ENCODE results near the gene STOML1. TPM values are rescaled to one million over a fixed set of nuclear protein-coding genes. Genes with fewer than 3 reads are reported as not detected.
A peak's percentile ranks its signal among the peaks of the same experiment; 100 is the strongest.

Gene STOML1
- polyA plus RNA-seq, 1 donor (not counting 4 experiments of a cell fraction or from before 2014, with no cell fraction given) = 7.0 TPM

- peaks cover 38 to 47% of the 10 kb centered on the region in 2 experiments for H3K36me3 ChIP-seq (ENCODE audit: control insufficient read depth in 2 of 2, extremely low read depth in 1 of 2, insufficient read depth in 2 of 2, low read length in 2 of 2)
- no peak overlapping the region for H3K27ac ChIP-seq (ENCODE audit: control insufficient read depth, insufficient read depth, low read length)
- dilution Hi-C loops (cut with MboI; ENCODE audit: extremely low pct_ligation_motif_present, low sequenced_read_pairs) = no loop called here
- FAIRE-seq (no peak), DNase-seq (ENCODE audit: low read depth, low spot score) (no peak)
- peaks cover 3% of the 10 kb centered on the region for H3K4me1 ChIP-seq (ENCODE audit: control insufficient read depth, extremely low read depth, insufficient read depth, low read length)
- H3K27me3 ChIP-seq (ENCODE audit: control insufficient read depth, extremely low read depth, insufficient read depth, low read length) = no peaks in the 10 kb centered on the region
- H2AFZ ChIP-seq (ENCODE audit: control insufficient read depth, low read length) = no peak overlapping the region
- no peaks in the 10 kb centered on the region for H3K79me2 ChIP-seq (ENCODE audit: control insufficient read depth, insufficient read depth, low read length)
- no peaks in the 10 kb centered on the region for H3K9me1 ChIP-seq (ENCODE audit: control insufficient read depth, extremely low read depth, insufficient read depth, low read length)
- H3K9ac ChIP-seq (ENCODE audit: control insufficient read depth, extremely low read depth, insufficient read depth, low read length) = no peak overlapping the region
- no peaks in the 10 kb centered on the region for H3K9me3 ChIP-seq (ENCODE audit: control insufficient read depth, low read depth, low read length)
- no peak overlapping the region for H3K4me3 ChIP-seq (ENCODE audit: control insufficient read depth in 2 of 3, extremely low read depth in 1 of 3, insufficient read depth in 2 of 3, low read depth in 1 of 3, low read length in 3 of 3)
- no peaks in the 10 kb centered on the region for H4K20me1 ChIP-seq (ENCODE audit: control insufficient read depth, extremely low read depth, insufficient read depth, low read length)
- no peak overlapping the region for H3K4me2 ChIP-seq (ENCODE audit: control insufficient read depth, extremely low read depth, insufficient read depth, low read depth, low read length)
- no peak for TF ChIP-seq EZH2 (IDR thresholded peaks at IDR 0.05; ENCODE audit: low read length)
- TF ChIP-seq, protein P1, sequence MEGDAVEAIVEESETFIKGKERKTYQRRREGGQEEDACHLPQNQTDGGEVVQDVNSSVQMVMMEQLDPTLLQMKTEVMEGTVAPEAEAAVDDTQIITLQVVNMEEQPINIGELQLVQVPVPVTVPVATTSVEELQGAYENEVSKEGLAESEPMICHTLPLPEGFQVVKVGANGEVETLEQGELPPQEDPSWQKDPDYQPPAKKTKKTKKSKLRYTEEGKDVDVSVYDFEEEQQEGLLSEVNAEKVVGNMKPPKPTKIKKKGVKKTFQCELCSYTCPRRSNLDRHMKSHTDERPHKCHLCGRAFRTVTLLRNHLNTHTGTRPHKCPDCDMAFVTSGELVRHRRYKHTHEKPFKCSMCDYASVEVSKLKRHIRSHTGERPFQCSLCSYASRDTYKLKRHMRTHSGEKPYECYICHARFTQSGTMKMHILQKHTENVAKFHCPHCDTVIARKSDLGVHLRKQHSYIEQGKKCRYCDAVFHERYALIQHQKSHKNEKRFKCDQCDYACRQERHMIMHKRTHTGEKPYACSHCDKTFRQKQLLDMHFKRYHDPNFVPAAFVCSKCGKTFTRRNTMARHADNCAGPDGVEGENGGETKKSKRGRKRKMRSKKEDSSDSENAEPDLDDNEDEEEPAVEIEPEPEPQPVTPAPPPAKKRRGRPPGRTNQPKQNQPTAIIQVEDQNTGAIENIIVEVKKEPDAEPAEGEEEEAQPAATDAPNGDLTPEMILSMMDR (optimal IDR thresholded peaks at IDR 0.05 in 1 of 3, IDR thresholded peaks at IDR 0.05 in 1 of 3, conservative IDR thresholded peaks at IDR 0.05 in 1 of 3; ENCODE audit: extremely low read depth in 1 of 3, insufficient read depth in 2 of 3, low read length in 3 of 3) = peak; percentile 20 to 43 (median 39)
These were observed 44.4 kb upstream of the STOML1 start for GRCh38 chr15:74036271-74037170.

DNA sequence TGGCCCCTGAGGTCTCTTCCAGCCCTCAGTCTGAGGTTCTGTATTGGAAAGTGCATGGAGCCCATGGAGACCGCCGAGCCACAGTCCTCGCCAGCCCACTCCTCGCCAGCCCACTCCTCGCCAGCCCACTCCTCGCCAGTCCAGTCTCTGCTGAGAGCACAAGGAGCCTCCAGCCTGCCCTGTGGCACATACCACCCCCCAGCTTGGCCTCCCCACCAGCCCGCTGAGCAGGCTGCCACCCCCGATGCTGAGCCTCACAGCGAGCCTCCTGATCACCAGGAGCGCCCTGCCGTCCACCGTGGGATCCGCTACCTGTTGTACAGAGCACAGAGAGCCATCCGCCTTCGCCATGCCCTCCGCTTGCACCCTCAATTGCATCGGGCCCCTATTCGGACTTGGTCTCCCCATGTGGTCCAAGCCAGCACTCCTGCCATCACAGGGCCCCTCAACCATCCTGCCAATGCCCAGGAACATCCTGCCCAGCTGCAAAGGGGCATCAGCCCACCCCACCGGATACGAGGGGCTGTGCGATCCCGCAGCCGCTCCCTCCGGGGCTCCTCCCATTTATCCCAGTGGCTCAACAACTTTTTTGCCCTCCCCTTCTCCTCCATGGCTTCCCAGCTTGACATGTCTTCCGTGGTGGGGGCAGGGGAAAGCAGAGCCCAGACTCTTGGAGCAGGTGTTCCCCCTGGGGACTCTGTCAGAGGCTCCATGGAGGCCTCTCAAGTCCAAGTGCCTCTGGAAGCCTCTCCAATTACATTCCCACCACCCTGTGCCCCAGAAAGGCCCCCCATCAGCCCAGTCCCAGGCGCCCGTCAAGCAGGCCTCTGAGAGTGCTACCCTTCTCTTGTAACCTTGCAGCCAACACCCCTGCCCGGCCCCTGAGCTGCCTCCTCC, 43.3 kb upstream of the STOML1 start:
- no peak overlapping the region for H3K4me3 ChIP-seq (ENCODE audit: control insufficient read depth in 2 of 3, extremely low read depth in 1 of 3, insufficient read depth in 2 of 3, low read depth in 1 of 3, low read length in 3 of 3)
- peaks cover under 1% of the 10 kb centered on the region for H3K4me1 ChIP-seq (ENCODE audit: control insufficient read depth, extremely low read depth, insufficient read depth, low read length)
- H3K79me2 ChIP-seq (ENCODE audit: control insufficient read depth, insufficient read depth, low read length) = peaks cover 2% of the 10 kb centered on the region
- H4K20me1 ChIP-seq (ENCODE audit: control insufficient read depth, extremely low read depth, insufficient read depth, low read length) = no peaks in the 10 kb centered on the region
- no peaks in the 10 kb centered on the region for H3K9me1 ChIP-seq (ENCODE audit: control insufficient read depth, extremely low read depth, insufficient read depth, low read length)
- H3K36me3 ChIP-seq (ENCODE audit: control insufficient read depth in 2 of 2, extremely low read depth in 1 of 2, insufficient read depth in 2 of 2, low read length in 2 of 2) = peaks cover 38 to 45% of the 10 kb centered on the region in 2 experiments
- no peak overlapping the region for H3K9ac ChIP-seq (ENCODE audit: control insufficient read depth, extremely low read depth, insufficient read depth, low read length)
- no peaks in the 10 kb centered on the region for H3K9me3 ChIP-seq (ENCODE audit: control insufficient read depth, low read depth, low read length)
- no peak for DNase-seq (ENCODE audit: low read depth, low spot score)
- TF ChIP-seq, protein P1 (optimal IDR thresholded peaks at IDR 0.05 in 1 of 3, IDR thresholded peaks at IDR 0.05 in 1 of 3, conservative IDR thresholded peaks at IDR 0.05 in 1 of 3; ENCODE audit: extremely low read depth in 1 of 3, insufficient read depth in 2 of 3, low read length in 3 of 3) = no peak
- no peak for TF ChIP-seq EZH2 (IDR thresholded peaks at IDR 0.05; ENCODE audit: low read length)
- no peak overlapping the region for H3K4me2 ChIP-seq (ENCODE audit: control insufficient read depth, extremely low read depth, insufficient read depth, low read depth, low read length)
- H2AFZ ChIP-seq (ENCODE audit: control insufficient read depth, low read length) = no peak overlapping the region
- H3K27me3 ChIP-seq (ENCODE audit: control insufficient read depth, extremely low read depth, insufficient read depth, low read length) = no peaks in the 10 kb centered on the region
- dilution Hi-C loops (cut with MboI; ENCODE audit: extremely low pct_ligation_motif_present, low sequenced_read_pairs) = no loop called here
- no peak for FAIRE-seq
- no peak overlapping the region for H3K27ac ChIP-seq (ENCODE audit: control insufficient read depth, insufficient read depth, low read length)
